GDM1 (cell line): ENCODE measurements around the gene MRGPRF.
"Not testable (repeated sequence)": the region's sequence is repeated elsewhere in the genome, so short reads cannot be mapped to it uniquely, and the experiment has no call there.

Source experiments
- DNase-seq: peaks from one replicate; lab custom pipeline; 2025; lab: John Stamatoyannopoulos, UW

The MRGPRF gene

DNA sequence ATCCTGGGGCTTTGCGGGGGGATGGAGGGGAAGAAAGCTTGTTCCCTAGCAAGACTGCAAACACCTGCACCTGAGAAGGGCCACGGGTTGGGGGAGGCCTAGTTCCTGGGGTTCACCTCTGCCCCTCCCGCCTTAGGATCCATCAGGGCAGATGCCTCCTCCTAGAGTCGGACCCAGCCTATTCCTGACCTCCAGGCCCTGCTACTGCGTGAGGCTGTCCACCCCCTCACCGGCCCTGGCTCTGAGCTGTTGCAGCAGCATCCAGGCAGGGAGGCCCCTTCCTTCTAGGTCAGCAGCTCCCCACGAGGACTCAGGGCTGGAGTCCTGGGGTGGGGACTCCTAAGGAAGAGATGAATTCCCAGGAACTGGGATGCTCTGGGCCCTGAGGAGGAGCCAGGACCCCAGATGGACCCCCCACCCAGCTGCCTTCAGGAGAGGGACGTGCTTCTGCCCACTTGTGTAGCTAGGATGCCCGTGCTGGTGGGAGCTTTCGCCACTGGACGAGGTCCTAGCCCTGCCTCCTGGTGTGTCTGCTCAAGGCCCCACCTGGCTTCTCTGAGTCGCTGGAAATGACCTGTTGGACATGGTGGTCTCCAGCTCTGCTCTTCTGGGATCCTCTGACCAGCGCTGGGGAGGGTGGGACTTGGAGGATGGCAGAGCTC lies 10.3 kb downstream of the MRGPRF start:
- DNase-seq = no peak

DNA sequence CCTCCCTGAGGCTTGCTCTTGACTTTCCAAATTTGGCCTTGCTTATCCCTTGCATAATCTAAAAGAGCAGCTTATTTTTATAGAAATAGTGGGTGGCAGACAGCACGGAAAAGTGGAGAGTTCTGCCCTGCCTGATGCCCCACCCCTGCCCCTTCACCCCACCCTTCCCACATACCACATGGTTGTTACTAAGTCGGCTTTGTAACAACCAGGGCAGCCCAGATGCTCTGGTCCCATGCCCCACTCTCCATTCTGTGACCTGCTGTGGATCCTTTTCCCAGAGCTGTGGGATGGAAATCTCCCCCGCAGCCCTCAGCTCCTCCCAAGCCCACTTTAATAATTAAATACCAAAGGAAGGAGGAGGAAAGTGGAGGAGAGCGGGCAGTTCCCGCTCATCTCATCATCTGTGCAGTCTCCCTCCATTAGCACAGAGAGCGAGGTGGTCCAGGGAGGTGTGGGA lies 10.9 kb downstream of the MRGPRF start:
- no peak for DNase-seq

GRCh38 chr11:69001243-69002081 lies 11.6 kb downstream of the MRGPRF start:
- DNase-seq = no peak

- no peak for DNase-seq
Measured at GRCh38 chr11:69000831-69001242, 12.2 kb downstream of the MRGPRF start.

DNA sequence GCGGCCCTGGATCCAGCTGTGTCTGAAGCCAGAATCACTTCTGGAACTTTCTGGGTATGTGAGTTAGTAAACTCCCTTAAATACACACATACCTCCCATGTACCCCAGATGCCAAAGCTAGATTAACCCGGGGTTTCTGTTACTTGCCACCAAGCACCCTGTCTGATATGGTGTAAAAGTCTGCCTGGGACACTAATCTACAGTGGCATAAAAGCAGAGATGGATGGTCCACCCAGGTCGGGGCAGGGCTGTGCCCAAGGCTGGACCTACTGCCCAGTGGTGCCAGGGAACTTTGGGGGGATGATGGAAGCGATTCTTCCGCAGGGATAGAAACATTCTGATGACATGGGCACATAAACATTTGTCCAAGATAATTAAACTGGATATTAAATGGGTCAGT lies 12.7 kb downstream of the MRGPRF start:
- no peak for DNase-seq

DNA sequence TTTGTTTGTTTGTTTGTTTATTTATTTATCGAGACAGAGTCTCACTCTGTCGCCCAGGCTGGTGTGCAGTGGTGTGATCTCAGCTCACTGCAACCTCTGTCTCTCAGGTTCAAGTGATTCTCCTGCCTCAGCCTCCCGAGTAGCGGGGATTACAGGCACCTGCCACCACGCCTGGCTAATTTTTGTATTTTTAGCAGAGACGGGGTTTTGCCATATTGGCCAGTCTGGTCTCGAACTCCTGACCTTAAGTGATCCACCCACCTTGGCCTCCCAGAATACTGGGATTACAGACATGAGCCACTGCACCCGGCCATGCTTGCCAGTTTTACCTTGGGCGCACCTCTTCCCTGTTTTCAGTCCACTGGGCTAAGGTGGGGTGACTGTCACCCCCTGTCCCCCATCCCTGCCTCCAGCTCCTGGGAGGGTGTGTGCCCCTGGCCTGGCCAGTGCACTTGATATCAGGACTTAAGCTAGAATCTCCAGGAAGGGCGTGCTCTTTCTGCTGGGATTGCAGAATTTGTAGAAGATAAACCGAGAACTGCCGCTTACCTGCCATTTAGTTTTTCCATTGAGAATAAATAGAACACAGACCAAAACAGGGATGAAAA lies 13.2 kb downstream of the MRGPRF start:
- DNase-seq = not testable (repeated sequence)

- DNase-seq = no peak
Measured at GRCh38 chr11:68999093-68999747, 13.8 kb downstream of the MRGPRF start.

GRCh38 chr11:68998390-68998911 lies 14.6 kb downstream of the MRGPRF start:
- no peak for DNase-seq

- no peak for DNase-seq
Measured at GRCh38 chr11:68997995-68998348, 15.1 kb downstream of the MRGPRF start.

- no peak for DNase-seq
Measured at GRCh38 chr11:68997124-68997994, 15.7 kb downstream of the MRGPRF start.

DNA sequence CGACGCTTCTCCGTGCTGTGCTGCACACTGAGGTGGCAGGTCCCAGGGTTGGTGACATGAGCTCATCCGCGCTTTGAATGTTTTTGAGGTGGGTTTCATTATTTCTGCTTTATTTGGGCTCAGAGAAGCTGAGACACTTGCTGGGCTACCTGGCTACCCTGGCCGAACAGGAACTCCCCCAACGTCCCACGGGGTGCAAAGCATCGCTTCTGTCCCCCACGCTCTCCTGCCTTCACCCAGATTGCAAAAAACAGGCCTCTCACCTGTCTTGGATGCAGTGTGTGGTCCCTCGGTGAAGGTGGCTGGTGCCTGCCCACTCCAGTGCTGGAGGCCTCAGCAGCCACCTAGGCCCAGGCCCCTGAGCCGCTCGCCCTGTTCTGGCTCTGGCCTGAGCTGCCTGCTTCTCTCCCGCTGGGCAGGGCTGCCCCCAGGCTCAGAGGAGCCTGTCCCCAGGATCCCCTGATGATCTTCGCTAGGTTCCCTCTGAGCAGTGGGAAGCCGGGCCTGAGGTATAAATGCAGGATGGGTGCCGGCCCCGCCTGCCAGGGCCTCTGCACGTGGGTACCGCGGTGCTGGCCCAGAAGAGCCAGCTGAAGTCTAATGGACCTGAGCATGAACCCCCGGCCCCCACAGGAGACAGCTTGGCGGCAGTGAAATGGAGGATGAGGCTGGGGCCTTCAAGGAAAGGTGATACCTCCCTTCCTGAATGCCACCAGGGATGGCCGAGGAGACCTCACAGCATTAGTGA lies 16.5 kb downstream of the MRGPRF start:
- no peak for DNase-seq

DNA sequence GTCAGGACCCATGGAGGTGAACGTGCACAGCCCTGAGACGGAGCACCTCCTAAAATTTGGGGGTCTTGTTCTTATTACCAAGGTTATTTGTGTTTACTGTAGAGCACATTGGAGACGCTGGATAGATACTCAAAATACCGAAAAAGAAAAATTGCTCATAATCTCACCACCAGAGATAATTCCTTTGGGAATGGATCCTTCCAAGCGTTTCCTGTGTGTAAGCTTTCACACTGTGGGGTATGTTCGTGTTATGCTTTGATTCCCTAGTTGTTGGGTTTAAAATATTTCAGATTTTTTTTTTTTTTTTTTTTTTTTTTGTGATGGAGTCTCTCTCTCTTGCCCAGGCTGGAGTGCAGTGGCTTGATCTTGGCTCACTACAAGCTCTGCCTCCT lies 18.2 kb downstream of the MRGPRF start:
- DNase-seq = no peak

GRCh38 chr11:68994161-68994893 lies 18.7 kb downstream of the MRGPRF start:
- no peak for DNase-seq

- DNase-seq = no peak
Measured at GRCh38 chr11:68993546-68993945, 19.5 kb downstream of the MRGPRF start.

DNA sequence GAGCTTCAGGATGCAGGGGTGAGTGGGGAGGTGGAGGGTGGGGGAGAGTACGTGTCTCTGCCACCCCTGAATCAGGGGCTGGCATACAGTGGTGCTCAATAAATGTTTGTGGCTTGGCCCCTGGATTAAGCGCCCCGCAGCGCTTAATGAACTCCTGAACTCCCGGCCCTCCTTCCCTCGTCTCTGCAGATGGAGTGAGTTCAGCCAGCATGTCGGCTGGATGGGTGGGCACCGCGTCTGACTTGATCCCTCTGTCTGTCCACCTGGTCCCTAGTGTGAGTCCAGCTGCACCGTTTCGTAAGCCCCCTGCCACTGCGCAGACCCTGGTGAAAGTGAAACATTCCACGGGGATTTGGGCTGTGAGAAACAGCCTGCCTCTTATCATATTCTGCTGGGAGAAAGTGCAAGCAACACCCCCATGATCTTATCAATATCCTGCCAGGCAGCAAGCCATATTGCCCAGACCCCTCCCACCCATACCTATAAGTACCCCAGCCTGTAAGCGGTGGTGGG lies 20.2 kb downstream of the MRGPRF start:
- DNase-seq = no peak

DNA sequence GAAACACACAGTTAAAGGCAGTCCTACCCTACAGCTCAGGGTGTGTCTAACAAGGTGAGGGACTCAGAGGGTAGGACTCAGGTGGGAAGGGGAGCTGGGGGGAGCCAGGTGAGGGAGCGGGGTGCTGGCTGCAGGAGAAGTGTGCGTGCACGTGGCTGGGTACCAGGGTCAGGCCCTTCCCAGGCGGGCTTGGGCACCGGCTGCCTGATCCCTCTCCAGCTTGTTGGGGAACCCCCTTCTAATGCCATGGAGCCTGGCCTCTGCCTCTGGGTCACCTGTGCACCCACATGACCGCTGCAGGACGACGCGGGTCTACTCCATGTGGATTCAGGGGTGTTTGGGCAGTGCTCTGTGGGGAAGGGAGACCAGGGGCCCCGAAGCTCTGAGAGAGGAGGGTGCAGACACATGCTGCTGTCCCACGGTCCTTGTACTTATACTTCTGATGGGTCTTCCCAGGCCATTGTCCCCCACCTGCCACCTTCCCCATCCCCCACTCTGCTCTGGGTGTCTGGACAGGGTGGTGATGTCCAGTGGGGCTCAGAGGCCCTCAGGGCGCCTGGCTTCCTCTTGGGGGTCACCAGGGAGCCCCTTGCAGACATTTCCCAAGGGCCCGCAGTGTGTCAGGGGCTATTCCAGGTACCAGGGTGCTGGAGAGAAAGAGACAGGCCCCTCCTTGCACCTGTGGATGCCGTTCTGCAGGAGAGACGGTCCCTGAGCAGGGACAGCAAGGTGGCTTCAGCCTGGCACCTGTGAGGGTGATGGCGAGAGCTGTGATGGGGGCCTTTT lies 21.9 kb downstream of the MRGPRF start:
- DNase-seq = no peak

DNA sequence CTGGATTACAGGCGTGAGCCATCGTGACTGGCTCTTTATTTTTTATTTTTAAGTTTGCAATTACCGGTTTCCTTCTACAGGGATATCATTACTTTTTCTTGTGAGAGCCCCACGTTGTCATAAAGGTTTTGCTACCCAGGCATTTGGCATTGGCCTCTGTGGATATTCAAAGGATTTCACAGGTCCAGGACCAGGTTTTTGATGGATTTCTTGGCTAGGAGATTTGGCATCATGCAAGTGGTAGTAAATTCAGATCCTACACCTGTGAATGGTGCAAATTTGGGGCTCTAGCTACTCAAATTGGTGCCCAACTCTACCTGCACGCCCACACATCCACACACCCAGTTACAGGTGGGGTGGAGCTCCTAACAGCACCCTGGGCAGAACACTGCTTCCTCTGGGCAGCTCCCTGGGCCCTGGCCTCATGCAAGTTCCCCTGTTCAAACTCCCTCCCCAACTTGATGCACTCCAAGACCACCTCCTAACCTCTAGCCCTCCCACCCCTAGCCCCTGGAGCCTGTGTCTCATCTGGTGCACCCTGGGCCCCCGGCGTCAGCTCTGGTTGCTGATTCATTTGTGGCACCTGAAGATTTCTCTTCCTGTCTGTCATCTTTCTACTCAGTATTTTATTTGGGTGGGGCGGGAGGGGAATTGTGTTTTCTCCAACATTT lies 23.0 kb downstream of the MRGPRF start:
- DNase-seq = no peak

GRCh38 chr11:68988491-68988890 lies 24.6 kb downstream of the MRGPRF start:
- no peak for DNase-seq
